ENCODE data around the gene SLC8A1.

- TF ChIP-seq EP300 (IDR thresholded peaks at IDR 0.05) = no peak
- TF ChIP-seq CTCF (IDR thresholded peaks at IDR 0.05) = no peak
Observed at GRCh38 chr2:40098786-40099470, 353.0 kb downstream of the SLC8A1 start.

Data from tibial nerve (tissue), 4 donors.